ACC112 (cell line): ENCODE measurements around the gene TANC1.

Experiments
- H2AFZ ChIP-seq: fragments of 200-600 bp; sonication (generic); one replicate; pipeline ENCODE4 v1.6.0; 2017; ENCODE audit warnings: antibody characterized with exemption, low read length; ENCODE audit not compliant: unreplicated experiment
- H3K27ac ChIP-seq: fragments of 200-600 bp; sonication (generic); 2 replicates; pipeline ENCODE4 v1.5.1; 2014; ENCODE audit warnings: low read depth, mild to moderate bottlenecking, antibody characterized with exemption, low read length, moderate library complexity
- H3K27me3 ChIP-seq: fragments of 200-600 bp; sonication (generic); 2 replicates; pipeline ENCODE4 v1.6.1; 2014; ENCODE audit warnings: mild to moderate bottlenecking, antibody characterized with exemption, low read length, moderate library complexity, mixed read lengths; ENCODE audit not compliant: insufficient read depth
- H3K36me3 ChIP-seq: fragments of 200-600 bp; sonication (generic); 2 replicates; pipeline ENCODE4 v1.6.1; 2016; ENCODE audit warnings: mild to moderate bottlenecking, antibody characterized with exemption, low read length, moderate library complexity, mixed read lengths; ENCODE audit not compliant: insufficient read depth
- H3K4me1 ChIP-seq: fragments of 200-600 bp; sonication (generic); one replicate; pipeline ENCODE4 v1.6.1; 2016; ENCODE audit warnings: low read length, mixed read lengths; ENCODE audit not compliant: insufficient read depth, unreplicated experiment, control insufficient read depth
- H3K4me3 ChIP-seq: fragments of 200-600 bp; sonication (generic); 2 replicates; pipeline ENCODE4 v1.5.1; 2014; ENCODE audit warnings: mild to moderate bottlenecking, low read depth, low read length
- H3K79me2 ChIP-seq: fragments of 200-600 bp; sonication (generic); one replicate; pipeline ENCODE4 v1.6.0; 2016; ENCODE audit warnings: low read length; ENCODE audit not compliant: control insufficient read depth, unreplicated experiment, insufficient read depth

TANC1 gene

DNA sequence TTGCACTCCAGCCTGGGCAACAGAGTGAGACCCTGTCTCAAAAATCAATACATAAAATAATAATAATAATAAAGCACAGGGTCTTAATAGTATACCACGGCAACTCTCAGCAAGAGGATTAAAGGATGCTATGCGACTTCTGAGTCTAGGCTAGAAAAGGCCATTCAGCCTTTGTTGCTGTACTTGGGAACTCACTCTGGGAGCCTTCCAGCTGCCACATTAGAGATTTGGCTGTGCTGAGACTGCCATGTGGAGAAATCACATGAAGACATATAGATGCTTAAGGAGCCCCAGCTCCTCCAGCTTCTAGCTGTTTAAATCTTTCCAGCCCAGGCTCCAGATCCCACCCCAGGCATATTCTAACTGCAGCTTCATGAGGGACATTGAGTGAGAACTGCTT is 8.2 kb upstream of the TANC1 start:
- Histone ChIP-seq H3K4me1 (no peaks in the 10 kb centered on the region), H3K27ac (no peak overlapping the region), H3K27me3 (no peaks in the 10 kb centered on the region), H3K79me2 (no peaks in the 10 kb centered on the region), H3K4me3 (no peak overlapping the region), H3K36me3 (no peaks in the 10 kb centered on the region), H2AFZ (no peak overlapping the region)

DNA sequence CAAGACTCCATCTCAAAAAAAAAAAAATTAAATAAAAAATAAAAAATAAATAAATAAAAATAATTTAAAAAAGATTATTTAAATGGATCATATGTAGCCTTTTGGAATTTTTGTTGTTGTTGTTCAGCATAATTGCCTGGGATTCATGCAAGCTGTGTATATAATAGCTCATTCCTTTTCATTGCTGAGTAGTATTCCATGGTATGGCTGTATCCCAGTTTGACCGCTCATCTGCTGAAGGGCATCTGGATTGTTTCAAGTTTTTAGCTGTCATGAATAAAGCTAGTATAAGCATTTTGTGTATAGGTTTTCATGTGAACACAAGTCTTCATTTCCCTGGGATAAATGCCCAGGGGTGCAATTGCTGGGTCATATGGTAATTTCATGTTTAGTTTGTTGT is 6.4 kb upstream of the TANC1 start:
- Histone ChIP-seq H3K79me2 (no peaks in the 10 kb centered on the region), H3K36me3 (no peaks in the 10 kb centered on the region), H3K4me1 (peaks cover 5% of the 10 kb centered on the region), H3K27me3 (no peaks in the 10 kb centered on the region), H3K27ac (no peak overlapping the region), H2AFZ (no peak overlapping the region), H3K4me3 (no peak overlapping the region)

DNA sequence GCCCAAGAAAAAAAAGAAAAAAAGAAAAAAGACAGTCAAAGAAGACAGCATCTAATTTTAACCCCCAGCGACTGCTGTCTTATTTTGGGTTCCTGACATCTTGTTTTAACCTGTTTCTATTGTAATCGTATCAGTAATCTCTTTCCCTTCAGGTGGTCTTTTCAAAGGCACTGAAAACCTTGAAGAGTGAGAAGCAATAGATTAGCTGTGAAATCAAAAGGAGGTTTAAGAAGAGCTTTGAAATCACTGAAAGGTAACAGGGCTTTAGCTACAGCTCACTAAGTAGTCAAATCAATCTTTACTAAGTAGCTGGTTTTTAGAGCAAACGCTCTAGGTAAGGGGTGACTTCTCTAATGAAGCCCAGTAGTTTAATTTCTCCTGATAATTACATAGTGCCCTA is 5.4 kb upstream of the TANC1 start:
- Histone ChIP-seq H3K27ac (no peak overlapping the region), H2AFZ (no peak overlapping the region)

DNA sequence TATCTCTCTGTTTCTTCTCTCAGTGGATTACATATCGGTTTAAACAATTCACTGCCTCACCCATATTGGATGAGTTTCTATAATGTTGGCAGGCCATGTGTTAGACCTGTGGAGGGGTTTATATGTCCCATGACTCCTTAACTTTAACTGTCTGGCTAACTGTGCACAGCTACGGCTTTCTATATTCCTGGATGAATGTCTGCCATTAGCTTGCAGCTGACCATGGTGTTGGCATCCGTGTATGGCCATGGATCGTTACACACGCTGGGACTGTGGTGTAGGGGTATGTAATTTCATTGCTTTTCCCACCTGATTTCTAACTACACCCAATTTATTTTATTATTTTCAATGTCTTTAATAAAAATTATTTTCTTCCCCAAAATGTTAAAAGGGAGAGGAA is 3.3 kb upstream of the TANC1 start:
- H3K27me3 ChIP-seq = no peaks in the 10 kb centered on the region
- peaks cover 13% of the 10 kb centered on the region for H3K79me2 ChIP-seq
- no peak overlapping the region for H2AFZ ChIP-seq
- no peaks in the 10 kb centered on the region for H3K36me3 ChIP-seq
- peaks cover 11% of the 10 kb centered on the region for H3K4me1 ChIP-seq
- H3K4me3 ChIP-seq = no peak overlapping the region
- no peak overlapping the region for H3K27ac ChIP-seq

More for the DNA sequence above, 5.4 kb upstream of the TANC1 start:
- Histone ChIP-seq H3K36me3 (no peaks in the 10 kb centered on the region), H3K79me2 (no peaks in the 10 kb centered on the region), H3K4me3 (no peak overlapping the region), H3K4me1 (peaks cover 10% of the 10 kb centered on the region), H3K27me3 (no peaks in the 10 kb centered on the region)

DNA sequence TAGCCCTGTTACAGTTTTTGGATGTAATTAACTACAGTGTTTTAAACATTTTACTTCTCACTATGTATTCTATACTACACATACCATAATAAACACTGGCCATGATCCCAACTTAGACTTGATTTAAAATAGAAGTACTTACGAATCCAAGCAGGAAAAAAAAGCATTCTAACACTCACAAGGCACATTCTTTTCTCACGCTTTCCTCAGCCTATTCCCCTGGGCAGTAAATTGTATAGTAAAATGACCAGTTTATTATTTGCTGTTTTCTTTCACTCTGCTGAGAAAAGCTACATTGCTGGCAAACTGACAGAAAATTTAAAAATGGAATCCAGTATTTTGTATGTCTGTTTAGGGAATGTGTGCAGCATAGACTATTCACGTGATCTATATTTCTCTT is 2.8 kb upstream of the TANC1 start:
- Histone ChIP-seq H3K4me1 (peaks cover 16% of the 10 kb centered on the region), H3K27me3 (no peaks in the 10 kb centered on the region), H3K27ac (no peak overlapping the region), H2AFZ (no peak overlapping the region), H3K79me2 (peaks cover 18% of the 10 kb centered on the region), H3K36me3 (no peaks in the 10 kb centered on the region), H3K4me3 (no peak overlapping the region)

DNA sequence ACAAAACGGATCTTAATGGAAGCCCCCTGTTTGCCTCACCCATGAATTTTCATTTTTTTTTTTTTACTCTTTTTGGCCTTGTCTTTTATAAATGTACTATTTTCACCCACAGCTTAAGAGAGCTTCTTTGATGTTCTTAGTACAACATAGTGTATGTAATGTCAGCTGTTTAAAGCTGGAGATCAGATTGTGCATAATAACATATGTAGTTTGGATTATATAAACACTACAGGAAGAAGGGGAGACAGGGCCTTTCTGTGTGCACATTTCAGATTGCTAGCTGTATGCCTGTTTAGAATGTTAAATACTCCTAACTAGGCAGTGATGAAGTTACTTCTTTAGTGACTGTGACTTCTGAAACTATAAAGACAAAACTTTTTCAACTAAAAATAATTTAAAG is 2.1 kb upstream of the TANC1 start:
- peak overlapping the region; percentile 32 for H2AFZ ChIP-seq
- H3K27ac ChIP-seq = no peak overlapping the region
- H3K79me2 ChIP-seq = peaks cover 25% of the 10 kb centered on the region
- no peaks in the 10 kb centered on the region for H3K36me3 ChIP-seq
- no peak overlapping the region for H3K4me3 ChIP-seq
- peaks cover 19% of the 10 kb centered on the region for H3K4me1 ChIP-seq
- H3K27me3 ChIP-seq = no peaks in the 10 kb centered on the region

DNA sequence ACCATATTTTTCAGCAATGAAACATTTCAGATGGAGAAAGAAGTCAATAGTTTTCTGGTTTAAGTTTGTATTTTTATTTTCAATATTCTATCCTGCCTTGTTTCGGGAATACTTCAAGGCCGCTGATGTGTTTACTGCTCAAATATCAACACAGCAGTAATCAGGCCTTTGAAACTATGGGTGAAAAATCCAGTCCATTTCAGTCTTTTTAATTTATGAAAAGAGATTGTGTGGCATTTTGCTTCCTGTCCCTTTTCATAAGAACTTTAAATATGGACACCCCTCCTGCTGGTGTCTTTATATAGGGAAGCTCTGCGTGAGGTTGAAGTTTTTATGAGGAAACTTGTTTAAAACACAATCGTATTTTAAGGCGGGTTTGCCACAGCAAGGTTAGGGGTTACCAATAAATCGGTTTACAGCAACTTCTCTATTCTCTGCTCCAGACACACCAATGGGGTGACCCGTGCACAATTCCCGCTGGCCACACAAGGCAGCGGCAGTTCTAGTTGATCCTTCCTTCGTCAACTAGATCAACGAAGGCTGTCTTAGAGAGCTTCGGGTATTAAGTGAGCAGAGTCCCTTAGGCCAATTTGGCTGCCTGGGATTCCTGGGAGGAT is 1.2 kb upstream of the TANC1 start:
- Histone ChIP-seq H3K27ac (peak overlapping the region; percentile 71; the same call in 1 of the 2 replicates), H3K4me3 (peak overlapping the region; percentile 98), H2AFZ (peak overlapping the region; percentile 71), H3K79me2 (peaks cover 34% of the 10 kb centered on the region), H3K36me3 (no peaks in the 10 kb centered on the region), H3K27me3 (no peaks in the 10 kb centered on the region), H3K4me1 (peaks cover 19% of the 10 kb centered on the region)

DNA sequence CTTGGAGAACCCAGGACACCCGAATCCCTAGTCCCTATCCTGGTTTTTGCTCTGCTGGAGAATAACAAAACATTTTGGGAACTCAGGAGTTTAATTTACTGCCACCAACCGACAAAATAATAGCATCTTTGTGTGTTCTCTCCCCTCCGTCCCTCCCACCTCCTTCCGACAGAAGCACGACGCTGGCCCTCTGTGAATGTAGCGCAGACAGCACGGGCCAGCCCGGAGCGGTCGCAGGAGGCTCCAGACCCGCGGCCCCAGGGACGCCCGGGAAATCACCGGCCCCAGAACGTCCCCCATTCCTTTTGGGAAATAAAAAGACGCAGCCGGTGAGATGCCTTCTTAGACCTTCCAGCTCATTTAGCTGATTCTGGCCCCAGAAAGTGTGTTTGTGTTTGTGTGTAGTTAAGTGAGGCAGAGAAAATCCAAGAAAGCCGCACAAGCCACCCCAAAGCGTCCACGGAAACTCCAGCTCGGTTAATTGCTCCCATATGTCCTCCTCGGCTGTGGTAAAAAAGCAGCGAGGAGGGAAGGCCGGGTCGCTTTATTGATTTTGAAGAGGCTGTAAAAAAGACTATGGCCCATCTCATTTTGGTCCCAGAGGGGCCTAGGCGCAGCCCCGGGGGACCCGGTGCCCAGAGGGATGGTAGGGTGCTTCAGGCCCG is 577 bp upstream of the TANC1 start:
- Histone ChIP-seq H3K27me3 (no peaks in the 10 kb centered on the region), H3K27ac (peak overlapping the region; percentile 71), H3K36me3 (no peaks in the 10 kb centered on the region), H3K79me2 (peaks cover 41% of the 10 kb centered on the region), H3K4me3 (peak overlapping the region; percentile 98), H2AFZ (peak overlapping the region; percentile 71), H3K4me1 (peaks cover 19% of the 10 kb centered on the region)

DNA sequence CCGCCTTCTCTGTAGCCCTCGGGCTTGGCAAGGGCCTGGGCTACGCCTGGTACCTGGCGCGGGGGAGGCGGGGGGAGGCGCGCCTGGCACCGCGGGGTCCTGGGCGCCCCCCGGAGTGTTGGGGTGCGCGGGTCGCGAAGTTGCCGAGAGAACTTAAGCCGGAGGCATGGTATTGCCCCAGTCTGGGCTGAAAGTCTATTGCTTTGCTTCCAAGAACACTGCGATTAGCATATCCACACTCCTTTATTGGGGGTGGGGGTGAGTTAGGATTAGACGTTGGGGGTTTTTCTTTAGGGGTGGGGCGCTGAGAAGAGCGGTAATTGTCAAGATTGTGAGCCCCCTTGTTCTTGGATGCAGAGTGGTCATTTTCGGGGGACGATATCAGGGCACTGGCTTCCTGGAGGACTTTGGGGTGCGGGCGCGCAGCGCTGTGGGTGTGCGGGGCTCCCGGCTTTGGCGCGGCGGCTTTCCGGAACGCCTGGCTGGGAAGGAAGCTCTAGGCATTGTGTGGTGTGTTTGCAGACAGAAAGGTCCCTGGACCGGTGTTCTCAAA is 798 bp downstream of the TANC1 start:
- H3K4me3 ChIP-seq = peak overlapping the region; percentile 98
- peak overlapping the region; percentile 16; the same call in 1 of the 2 replicates for H3K27ac ChIP-seq
- peaks cover 19% of the 10 kb centered on the region for H3K4me1 ChIP-seq
- H2AFZ ChIP-seq = peak overlapping the region; percentile 63
- H3K27me3 ChIP-seq = no peaks in the 10 kb centered on the region
- H3K79me2 ChIP-seq = peaks cover 54% of the 10 kb centered on the region
- H3K36me3 ChIP-seq = no peaks in the 10 kb centered on the region

DNA sequence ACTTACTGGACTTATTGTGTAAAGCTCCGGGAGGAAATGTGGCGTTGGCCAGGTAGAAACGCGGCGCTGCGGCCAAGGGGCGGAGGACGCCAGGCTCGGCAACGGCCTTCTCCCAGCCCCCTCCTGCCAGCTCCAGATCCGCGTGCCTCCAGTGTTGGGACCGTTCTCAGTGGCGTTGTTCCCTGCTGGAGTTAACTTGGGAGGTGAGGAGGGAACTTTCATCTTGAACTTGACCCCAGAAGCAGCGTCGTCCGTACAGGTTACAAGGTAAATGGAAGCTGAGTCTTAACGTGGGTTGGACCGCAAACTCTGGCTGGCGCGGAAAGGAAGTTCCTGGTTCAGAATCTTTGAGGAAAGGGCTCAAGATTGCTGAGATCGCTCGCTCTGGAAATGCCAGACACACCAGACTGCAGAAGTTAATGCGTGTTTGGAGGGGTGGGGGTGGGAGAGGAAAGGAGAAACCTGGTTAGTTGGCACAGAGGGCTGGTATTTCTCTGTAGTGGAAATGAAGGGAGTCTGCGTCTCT is 1.3 kb downstream of the TANC1 start:
- H3K27me3 ChIP-seq = no peaks in the 10 kb centered on the region
- peak overlapping the region; percentile 63 for H2AFZ ChIP-seq
- peaks cover 56% of the 10 kb centered on the region for H3K79me2 ChIP-seq
- no peaks in the 10 kb centered on the region for H3K36me3 ChIP-seq
- peak overlapping the region; percentile 98 for H3K4me3 ChIP-seq
- H3K4me1 ChIP-seq = peaks cover 19% of the 10 kb centered on the region
- H3K27ac ChIP-seq = no peak overlapping the region; the same call in 1 of the 2 replicates
